Esophagus mucosa (tissue), 1 donor: Measurements from ENCODE around the gene PIP5K1B. TPM values are rescaled to one million over a fixed set of nuclear protein-coding genes. Genes with fewer than 3 reads are reported as not detected.
A peak's percentile ranks its signal among the peaks of the same experiment; 100 is the strongest.

ENCODE experiments used
- ATAC-seq: fragments of 200-7000 bp; cut with Tn5 transposase; one replicate; pipeline ENCODE4 v1.9.1; 2020
- total RNA-seq: library from RNA; stranded (reverse); gene quantifications from one replicate; pipeline ENCODE4 v1.2.4, GENCODE V29; 2023
- donor health status: DM: yes; HTN: yes; CAD: no.

Gene PIP5K1B
- total RNA-seq, 1 donor from 2014 or later = 1.3 TPM

- ATAC-seq = no peak
Observed at GRCh38 chr9:68738358-68738757, 33.3 kb downstream of the PIP5K1B start.

GRCh38 chr9:68739621-68740174 is 34.7 kb downstream of the PIP5K1B start:
- ATAC-seq = peak; percentile 31

- peak; percentile 97 for ATAC-seq
Observed at GRCh38 chr9:68740561-68740960, 35.5 kb downstream of the PIP5K1B start.

- no peak for ATAC-seq
Observed at GRCh38 chr9:68741234-68741633, 36.2 kb downstream of the PIP5K1B start.

GRCh38 chr9:68741704-68742332 is 36.8 kb downstream of the PIP5K1B start:
- ATAC-seq = no peak

- no peak for ATAC-seq
Observed at GRCh38 chr9:68742333-68742730, 37.3 kb downstream of the PIP5K1B start.

- ATAC-seq = no peak
Observed at GRCh38 chr9:68744426-68744825, 39.4 kb downstream of the PIP5K1B start.

GRCh38 chr9:68746525-68746924 is 41.5 kb downstream of the PIP5K1B start:
- no peak for ATAC-seq

GRCh38 chr9:68747043-68747533 is 42.0 kb downstream of the PIP5K1B start:
- ATAC-seq = no peak

GRCh38 chr9:68749135-68749534 is 44.1 kb downstream of the PIP5K1B start:
- no peak for ATAC-seq

GRCh38 chr9:68749579-68750159 is 44.6 kb downstream of the PIP5K1B start:
- no peak for ATAC-seq

- ATAC-seq = no peak
Observed at GRCh38 chr9:68750255-68750654, 45.2 kb downstream of the PIP5K1B start.

GRCh38 chr9:68750786-68751185 is 45.7 kb downstream of the PIP5K1B start:
- no peak for ATAC-seq

- no peak for ATAC-seq
Observed at GRCh38 chr9:68751556-68751955, 46.5 kb downstream of the PIP5K1B start.

GRCh38 chr9:68755051-68755450 is 50.0 kb downstream of the PIP5K1B start:
- ATAC-seq = no peak

- ATAC-seq = no peak
Observed at GRCh38 chr9:68755752-68756151, 50.7 kb downstream of the PIP5K1B start.

- ATAC-seq = no peak
Observed at GRCh38 chr9:68759981-68760673, 55.1 kb downstream of the PIP5K1B start.

- no peak for ATAC-seq
Observed at GRCh38 chr9:68760674-68761333, 55.8 kb downstream of the PIP5K1B start.

- ATAC-seq = no peak
Observed at GRCh38 chr9:68762570-68762969, 57.5 kb downstream of the PIP5K1B start.

GRCh38 chr9:68763104-68763503 is 58.1 kb downstream of the PIP5K1B start:
- no peak for ATAC-seq

- no peak for ATAC-seq
Observed at GRCh38 chr9:68768619-68769018, 63.6 kb downstream of the PIP5K1B start.

GRCh38 chr9:68769852-68770251 is 64.8 kb downstream of the PIP5K1B start:
- no peak for ATAC-seq

- ATAC-seq = no peak
Observed at GRCh38 chr9:68771376-68771775, 66.3 kb downstream of the PIP5K1B start.
